GM21528 (cell line): ENCODE data around the gene PSEN1.

ENCODE experiments used
- ATAC-seq: cut with Tn5 transposase; IDR thresholded peaks from one replicate; pipeline ENCODE4 v1.9.1; 2021; ENCODE audit warnings: mild to moderate bottlenecking, moderate library complexity; ENCODE audit not compliant: unreplicated experiment, low FRiP score

The PSEN1 gene

GRCh38 chr14:73250781-73251500, 114.6 kb downstream of the PSEN1 start:
- ATAC-seq = no peak

GRCh38 chr14:73251516-73252215, 115.4 kb downstream of the PSEN1 start:
- ATAC-seq = no peak

- no peak for ATAC-seq
Observed at GRCh38 chr14:73252491-73253322, 116.4 kb downstream of the PSEN1 start.

- ATAC-seq = no peak
Observed at GRCh38 chr14:73253323-73253610, 117.0 kb downstream of the PSEN1 start.

- ATAC-seq = no peak
Observed at GRCh38 chr14:73253721-73254120, 117.4 kb downstream of the PSEN1 start.

- ATAC-seq = no peak
Observed at GRCh38 chr14:73254247-73255004, 118.1 kb downstream of the PSEN1 start.

- ATAC-seq = no peak
Observed at GRCh38 chr14:73255005-73255400, 118.7 kb downstream of the PSEN1 start.

- ATAC-seq = no peak
Observed at GRCh38 chr14:73255693-73256225, 119.5 kb downstream of the PSEN1 start.

- ATAC-seq = no peak
Observed at GRCh38 chr14:73258076-73258475, 121.8 kb downstream of the PSEN1 start.

- ATAC-seq = no peak
Observed at GRCh38 chr14:73258845-73259611, 122.7 kb downstream of the PSEN1 start.

GRCh38 chr14:73259837-73260236, 123.5 kb downstream of the PSEN1 start:
- no peak for ATAC-seq

- no peak for ATAC-seq
Observed at GRCh38 chr14:73260574-73260973, 124.3 kb downstream of the PSEN1 start.

- no peak for ATAC-seq
Observed at GRCh38 chr14:73261075-73261474, 124.8 kb downstream of the PSEN1 start.

GRCh38 chr14:73261520-73262426, 125.5 kb downstream of the PSEN1 start:
- ATAC-seq = no peak

- ATAC-seq = no peak
Observed at GRCh38 chr14:73262427-73263183, 126.3 kb downstream of the PSEN1 start.

- ATAC-seq = no peak
Observed at GRCh38 chr14:73263606-73264005, 127.3 kb downstream of the PSEN1 start.

GRCh38 chr14:73264080-73264884, 128.0 kb downstream of the PSEN1 start:
- no peak for ATAC-seq
